SHP77 (cell line): Measurements from ENCODE around the gene HMGN3.
"Not testable (repeated sequence)": the region's sequence is repeated elsewhere in the genome, so short reads cannot be mapped to it uniquely, and the experiment has no call there.

Source experiments
- DNase-seq, 2 experiments: peaks; one replicate each; lab custom pipeline; 2025; lab: John Stamatoyannopoulos, UW

Gene HMGN3

DNA sequence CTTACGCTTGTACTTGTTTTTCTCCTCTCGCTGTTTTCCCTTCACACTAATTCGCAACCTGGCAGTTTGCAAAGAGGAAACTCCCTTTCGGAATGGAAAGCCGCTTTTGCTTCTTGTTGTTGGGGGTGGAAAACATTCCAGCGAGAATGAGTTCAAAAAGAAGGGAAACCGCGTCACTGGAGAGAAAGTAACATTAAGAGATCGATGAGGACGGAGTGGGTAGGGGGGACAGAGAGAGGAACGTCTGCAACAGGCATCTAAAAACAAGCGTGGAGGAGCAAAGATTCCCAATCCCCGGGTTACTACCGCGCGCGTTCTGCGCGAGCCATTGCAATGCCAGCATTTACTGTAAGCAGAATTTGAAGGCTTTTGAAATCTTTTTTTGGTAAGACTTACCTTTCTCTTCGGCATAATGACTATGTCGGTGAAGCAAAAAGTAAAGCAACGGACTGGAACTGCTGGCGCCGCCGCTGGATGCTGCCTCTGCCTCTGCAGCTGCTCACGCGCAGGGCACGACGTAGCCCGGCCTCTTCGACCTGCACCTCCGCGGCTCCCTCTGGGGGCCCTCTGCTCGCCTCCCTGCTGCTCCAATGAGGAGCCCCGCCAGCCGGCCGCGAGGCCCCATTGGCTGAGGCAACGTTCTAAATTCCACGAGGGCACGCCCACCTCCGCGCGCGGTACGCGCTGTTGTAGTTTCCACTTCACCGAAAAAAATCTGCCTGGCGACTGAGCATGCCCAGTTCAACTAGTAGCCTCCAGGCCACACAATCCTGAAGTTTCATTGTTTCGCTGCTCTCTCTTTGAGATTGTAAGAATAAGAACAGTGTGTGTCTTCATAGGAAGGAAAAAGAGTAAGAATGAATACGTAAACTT is at the start of gene HMGN3:
HMGN3 (minus strand) TSS at position 533 of the 873 bp plus-strand sequence.
- DNase-seq, result peak; percentile 93 to 96

GRCh38 chr6:79280756-79281155 is 46.3 kb upstream of the HMGN3 start:
- no peak for DNase-seq

DNA sequence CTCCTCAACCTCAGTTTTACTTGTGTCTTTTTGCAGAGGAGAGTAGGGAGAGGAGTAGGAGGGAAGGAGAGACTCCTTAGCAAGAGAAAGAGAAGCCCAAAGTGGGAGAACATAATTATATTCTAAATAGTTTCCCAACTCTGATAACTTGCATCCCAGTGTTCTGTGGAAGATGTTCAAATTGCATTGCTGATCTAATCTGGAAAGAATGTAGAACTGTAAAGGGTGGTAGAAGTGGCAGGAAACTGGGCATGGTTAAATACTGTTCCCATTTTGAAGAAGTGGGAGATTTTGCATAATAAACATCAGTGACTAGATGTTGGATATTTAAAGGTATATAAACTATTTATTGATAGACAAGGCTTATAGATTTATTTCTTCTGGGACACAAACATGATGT is 42.6 kb upstream of the HMGN3 start:
- no peak for DNase-seq

DNA sequence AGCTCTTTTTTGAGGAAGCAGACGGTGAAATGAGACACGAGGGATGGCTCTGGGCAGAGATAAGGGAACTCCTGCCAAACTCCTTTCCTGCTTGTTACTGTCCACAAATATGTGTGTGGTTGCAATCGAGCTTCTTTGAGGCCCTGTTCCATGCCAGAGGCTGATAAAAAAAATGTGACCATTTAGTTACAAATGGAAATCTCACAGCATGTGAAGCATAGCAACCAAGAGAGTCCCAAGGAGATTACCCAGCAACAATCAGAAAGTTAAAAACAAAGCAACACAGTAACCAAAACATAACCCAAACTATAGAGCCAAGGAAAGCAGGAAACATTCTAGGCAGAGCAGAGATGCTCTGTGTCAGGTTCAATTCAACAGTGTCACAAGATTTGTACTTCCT is 35.4 kb upstream of the HMGN3 start:
- no peak for DNase-seq

DNA sequence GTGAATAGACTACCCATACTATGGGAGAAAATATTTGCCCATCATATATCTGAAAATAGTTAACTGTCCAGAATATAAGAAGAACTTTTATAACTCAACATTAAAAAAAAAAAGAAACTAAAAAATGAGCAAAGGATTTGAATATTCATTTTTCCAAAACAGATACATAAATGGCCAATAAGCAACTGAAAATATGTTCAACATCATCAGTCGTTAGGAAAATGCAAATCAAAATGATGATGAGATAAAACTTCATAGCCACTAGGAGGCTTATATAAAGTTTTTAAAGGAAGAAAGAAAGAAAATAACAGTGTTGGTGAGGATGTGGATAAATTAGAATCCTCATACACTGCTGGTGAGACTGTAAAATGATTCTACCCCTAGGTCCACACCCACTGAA is 32.6 kb upstream of the HMGN3 start:
- DNase-seq, result no peak

DNA sequence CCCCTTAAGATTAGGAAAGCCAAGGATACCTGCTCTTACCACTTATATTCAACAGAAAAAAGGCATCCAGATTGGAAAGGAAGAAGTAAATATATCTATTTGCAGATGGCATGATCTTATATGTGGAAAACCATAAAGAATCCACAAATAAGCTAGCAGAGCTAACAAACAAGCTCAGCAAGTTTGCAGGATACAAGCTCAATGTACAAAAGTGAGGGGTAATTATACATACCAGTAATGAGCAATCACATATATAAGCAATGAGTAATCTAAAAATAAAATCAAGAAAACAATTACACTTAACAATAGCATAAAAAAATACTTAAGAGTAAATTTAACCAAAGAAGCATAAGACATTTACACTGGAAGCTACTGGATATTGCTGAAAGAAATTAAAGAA is 31.6 kb upstream of the HMGN3 start:
- no peak for DNase-seq

GRCh38 chr6:79263359-79263758 is 28.9 kb upstream of the HMGN3 start:
- no peak for DNase-seq

DNA sequence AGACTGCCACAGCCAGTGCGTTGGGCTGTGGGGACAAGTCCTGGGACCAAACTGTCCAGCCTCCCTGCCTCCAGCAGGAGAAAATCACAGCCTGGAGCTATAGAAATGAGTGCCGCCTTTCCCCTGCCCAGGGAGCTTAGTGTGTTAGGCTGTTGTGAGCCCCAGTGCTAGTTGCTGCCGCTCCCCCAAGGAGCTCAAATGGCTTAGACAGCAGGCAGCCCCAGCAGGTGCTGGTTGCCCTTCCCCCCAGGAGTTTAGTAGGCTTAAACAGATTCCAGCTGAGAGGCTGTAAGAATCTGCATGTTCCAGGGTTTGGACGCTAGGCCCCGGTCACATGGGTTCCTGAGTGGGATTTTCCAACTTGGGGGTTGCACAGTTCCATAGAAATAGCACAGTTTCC is 27.2 kb upstream of the HMGN3 start:
- no peak for DNase-seq

GRCh38 chr6:79260772-79261171 is 26.3 kb upstream of the HMGN3 start:
- DNase-seq, result no peak

DNA sequence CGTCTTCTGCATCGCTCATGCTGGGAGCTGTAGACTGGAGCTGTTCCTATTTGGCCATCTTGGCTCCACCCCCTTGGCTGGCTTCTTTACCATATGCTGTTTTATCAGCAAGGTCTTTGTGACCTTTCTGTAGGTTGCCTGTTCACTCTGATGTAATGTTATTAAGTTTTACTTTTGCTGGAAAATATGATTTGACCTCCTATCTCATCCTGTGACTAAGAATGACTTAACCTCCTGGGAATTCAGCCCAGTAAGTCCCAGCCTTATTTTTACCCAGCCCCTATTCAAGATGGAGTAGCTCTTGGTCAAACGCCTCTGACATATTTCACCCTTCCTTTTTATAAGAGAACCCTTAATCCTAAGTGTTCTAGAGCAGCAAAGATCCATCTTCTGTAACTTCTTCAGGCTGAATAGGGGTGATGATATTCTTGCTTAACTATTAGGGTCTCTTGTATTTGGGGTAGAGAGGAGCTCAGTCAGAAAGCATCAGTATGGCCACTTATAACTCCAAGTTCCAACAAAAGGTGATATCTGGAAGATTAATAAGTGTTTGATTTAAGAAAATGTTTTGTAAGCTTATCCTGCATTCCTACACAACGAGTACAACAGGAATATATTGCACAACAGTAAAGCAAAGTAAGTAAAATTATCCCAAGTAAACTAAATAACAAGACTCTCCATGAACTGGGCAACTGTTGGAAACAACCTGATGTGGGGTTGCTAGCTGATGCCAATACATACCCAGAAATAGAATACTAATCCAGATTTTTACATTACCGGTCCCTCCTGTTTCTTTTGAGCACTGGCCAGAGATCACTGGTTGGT is 23.1 kb upstream of the HMGN3 start:
- DNase-seq, result no peak

GRCh38 chr6:79256770-79257169 is 22.3 kb upstream of the HMGN3 start:
- not testable (repeated sequence) for DNase-seq

DNA sequence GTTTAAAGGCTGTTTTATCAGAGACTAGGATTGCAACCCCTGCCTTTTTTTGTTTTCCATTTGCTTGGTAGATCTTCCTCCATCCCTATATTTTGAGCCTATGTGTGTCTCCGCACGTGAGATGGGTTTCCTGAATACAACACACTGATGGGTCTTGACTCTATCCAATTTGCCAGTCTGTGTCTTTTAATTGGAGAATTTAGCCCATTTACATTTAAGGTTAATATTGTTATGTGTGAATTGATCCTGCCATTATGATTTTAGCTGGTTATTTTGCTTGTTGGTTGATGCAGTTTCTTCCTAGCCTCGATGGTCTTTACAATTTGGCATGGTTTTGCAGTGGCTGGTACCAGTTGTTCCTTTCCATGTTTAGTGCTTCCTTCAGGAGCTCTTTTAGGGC is 20.6 kb upstream of the HMGN3 start:
- not testable (repeated sequence) for DNase-seq

- no peak for DNase-seq
Observed at GRCh38 chr6:79250559-79250958, 16.1 kb upstream of the HMGN3 start.

DNA sequence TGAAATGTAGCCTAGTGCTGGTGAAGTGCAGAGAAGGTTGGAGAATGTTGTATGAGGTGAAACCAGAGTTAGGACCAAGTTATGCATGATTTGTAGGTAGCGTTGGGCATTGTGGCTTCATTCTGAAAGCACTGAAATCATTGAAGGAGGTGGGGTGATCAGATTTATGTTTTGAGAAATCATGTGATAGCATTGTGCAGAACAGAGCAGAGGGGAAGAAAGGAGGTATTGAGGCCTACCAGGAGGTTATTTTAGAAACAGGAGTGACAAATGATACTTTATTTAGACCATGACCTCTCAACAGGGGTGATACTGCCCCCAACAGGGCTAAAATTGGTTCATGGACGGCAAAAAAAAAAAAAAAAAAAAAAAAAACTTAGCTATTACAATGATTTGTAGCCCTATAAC is 15.6 kb upstream of the HMGN3 start:
- DNase-seq, result no peak

GRCh38 chr6:79249136-79249535 is 14.7 kb upstream of the HMGN3 start:
- no peak for DNase-seq

DNA sequence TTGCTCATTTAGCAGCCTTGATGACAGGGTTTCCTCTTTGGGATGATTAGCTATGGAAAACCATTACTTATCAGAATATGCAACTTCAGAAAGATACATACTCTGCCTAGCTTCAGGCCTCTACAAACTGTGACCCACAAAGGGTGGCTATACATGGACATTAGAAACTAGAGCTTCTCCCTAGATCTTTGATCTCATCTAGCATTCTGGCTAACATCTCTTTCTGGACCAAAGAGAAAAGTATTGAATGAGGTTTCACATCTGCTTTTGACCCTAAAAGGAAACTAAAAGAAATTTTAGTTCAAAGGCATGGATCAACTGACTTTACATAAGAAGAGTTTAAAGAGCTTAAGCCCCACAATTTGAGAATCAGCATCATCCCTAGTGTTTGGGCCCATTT is 12.4 kb upstream of the HMGN3 start:
- no peak for DNase-seq

DNA sequence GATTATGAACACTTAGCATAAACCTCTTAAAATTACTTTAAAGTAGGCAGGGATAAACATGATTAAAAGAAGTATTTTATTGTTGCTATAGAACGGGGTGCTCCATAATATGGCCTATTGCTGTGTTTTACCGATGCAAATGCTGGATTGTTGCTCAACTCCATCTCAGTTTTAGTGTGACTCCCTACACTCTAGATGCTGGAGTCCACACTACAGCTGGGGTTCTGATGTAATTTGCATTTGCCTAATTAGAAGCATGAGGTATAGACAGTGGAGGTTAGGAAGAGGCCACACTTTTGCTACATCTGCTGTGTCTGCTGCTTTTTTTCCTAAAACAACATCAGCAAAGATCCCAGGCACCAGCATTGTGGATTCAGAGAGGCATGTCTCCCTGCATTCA is 6.7 kb upstream of the HMGN3 start:
- DNase-seq, result no peak

DNA sequence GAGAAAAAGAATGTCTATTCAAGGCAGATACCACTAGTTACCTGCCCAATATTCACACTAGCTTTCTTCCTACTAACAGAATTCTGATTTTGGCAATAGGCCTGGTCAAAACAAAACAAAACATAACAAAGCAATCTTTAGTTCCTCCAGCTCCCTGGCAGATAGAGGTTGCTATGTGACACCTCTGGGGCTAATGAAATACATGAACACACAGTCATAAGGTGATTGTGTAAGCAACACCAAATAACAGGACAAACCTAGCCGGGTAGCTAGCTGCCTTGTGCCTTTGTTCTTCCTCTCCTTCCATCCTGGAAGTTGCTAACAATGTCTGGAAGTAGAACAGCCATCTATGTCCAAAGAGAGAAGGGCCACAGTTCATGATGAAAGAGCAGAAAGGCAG is 6.0 kb upstream of the HMGN3 start:
- DNase-seq, result no peak

DNA sequence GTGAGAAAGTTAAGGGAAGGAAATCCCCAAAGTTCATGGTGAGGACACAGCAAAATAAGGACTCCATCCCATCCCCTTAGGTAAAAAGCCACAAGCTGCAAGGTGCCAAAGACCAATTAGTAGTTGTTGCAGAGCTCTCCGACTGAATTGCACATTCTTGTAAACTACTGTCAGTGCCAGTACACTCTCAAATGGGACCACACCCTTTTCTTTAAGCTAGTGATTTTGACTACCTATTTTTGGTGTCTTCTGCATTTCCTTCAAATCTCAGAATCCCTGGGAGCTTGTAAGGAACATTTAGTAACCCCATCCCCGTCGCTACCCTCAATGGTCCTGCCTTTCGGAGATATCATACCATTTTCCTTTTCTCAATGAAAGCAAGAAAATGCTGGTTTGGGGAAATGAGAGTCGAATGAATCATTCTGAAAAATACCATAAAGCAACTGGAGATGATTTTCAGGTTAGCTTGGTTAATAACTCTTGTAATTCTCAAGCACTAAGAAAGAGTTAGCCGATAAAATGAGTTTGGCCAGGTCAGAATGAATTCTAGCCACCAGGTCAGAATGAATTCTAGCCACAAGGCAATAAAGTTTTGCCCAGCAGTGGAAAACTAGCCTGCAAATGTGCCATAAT is 5.2 kb upstream of the HMGN3 start:
- no peak for DNase-seq

GRCh38 chr6:79238919-79239318 is 4.4 kb upstream of the HMGN3 start:
- no peak for DNase-seq

- no peak for DNase-seq
Observed at GRCh38 chr6:79236711-79237110, 2.2 kb upstream of the HMGN3 start.

DNA sequence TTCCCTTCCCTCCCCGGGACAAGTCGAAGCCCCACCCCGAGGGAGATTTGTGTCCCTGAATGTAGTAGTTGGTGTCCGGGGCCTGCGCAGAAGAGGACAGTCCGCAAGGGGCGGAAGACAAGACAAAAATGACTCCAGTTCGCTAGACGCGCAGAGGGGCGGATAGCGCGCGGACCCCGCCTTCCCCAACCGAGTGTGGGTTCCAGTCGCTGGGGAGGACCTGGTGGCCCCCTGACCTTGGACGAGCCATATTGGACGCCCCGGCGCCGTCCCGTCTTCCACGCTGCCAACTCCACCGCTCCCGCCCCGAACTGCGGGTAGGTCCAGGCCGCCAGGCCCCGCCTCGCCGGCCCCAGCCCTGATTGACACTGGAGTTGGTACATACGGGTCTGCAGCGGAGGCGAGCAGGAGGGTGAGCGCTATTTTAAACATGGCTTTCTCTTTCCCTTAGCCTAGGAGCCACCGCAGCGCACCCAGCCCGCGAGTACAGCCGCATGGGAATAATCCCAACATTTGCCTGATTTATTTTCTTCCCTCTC is 802 bp downstream of the HMGN3 start:
- peak; percentile 68 to 84 for DNase-seq
